HL-60 (cell line): ENCODE data around the gene SOX5.

Source experiments
- DNase-seq, 2 experiments: peaks; one replicate each; pipeline ENCODE4 v3.0.0-alpha.2; 2010 to 2020; ENCODE audit warnings: low read depth in 1 of 2, low spot score in 1 of 2
- H3K27ac ChIP-seq: fragments of 250-450 bp; sonication (Bioruptor Pico); replicated peaks from 2 replicates; pipeline ENCODE4 v1.5.1; 2020; ENCODE audit warnings: mild to moderate bottlenecking, moderate library complexity
- H3K27me3 ChIP-seq: fragments of 250-450 bp; sonication (Bioruptor Pico); 2 replicates; pipeline ENCODE4 v1.5.1; 2021; ENCODE audit warnings: mild to moderate bottlenecking, moderate library complexity; ENCODE audit not compliant: insufficient read depth, poor library complexity, severe bottlenecking
- H3K4me3 ChIP-seq: replicated peaks from 2 replicates; pipeline ENCODE4 v1.5.1; 2011; ENCODE audit warnings: mild to moderate bottlenecking, control low read depth, low read length; ENCODE audit not compliant: insufficient read depth
- CTCF ChIP-seq: IDR thresholded peaks from one replicate; pipeline ENCODE4 v1.5.1; 2011; ENCODE audit warnings: low read length, control low read depth, inconsistent platforms; ENCODE audit not compliant: insufficient read depth
- GABPA ChIP-seq: IDR thresholded peaks from 2 replicates; pipeline ENCODE4 v1.6.1; 2012; ENCODE audit warnings: low read depth
- POLR2AphosphoS5 ChIP-seq: IDR thresholded peaks from 2 replicates; pipeline ENCODE4 v1.6.1; 2012; ENCODE audit warnings: low read depth
- REST ChIP-seq: IDR thresholded peaks from 2 replicates; pipeline ENCODE4 v1.6.1; 2012; ENCODE audit warnings: low read depth; ENCODE audit not compliant: insufficient replicate concordance
- SPI1 ChIP-seq: IDR thresholded peaks from 2 replicates; pipeline ENCODE4 v1.6.1; 2012; ENCODE audit warnings: low read depth, mild to moderate bottlenecking, borderline replicate concordance

The SOX5 gene

GRCh38 chr12:23655112-23655511 lies 294.4 kb downstream of the SOX5 start:
- DNase-seq: no peak
- TF ChIP-seq REST (no peak), GABPA (no peak), SPI1 (no peak), POLR2AphosphoS5 (no peak), CTCF (no peak)
- no peak overlapping the region for H3K4me3 ChIP-seq

GRCh38 chr12:23648546-23648945 lies 300.9 kb downstream of the SOX5 start:
- TF ChIP-seq CTCF (no peak), POLR2AphosphoS5 (no peak), GABPA (no peak), REST (no peak), SPI1 (no peak)
- Histone ChIP-seq H3K4me3 (no peak overlapping the region), H3K27me3 (no peaks in the 10 kb centered on the region), H3K27ac (no peak overlapping the region)
- DNase-seq: no peak

More at GRCh38 chr12:23655112-23655511, 294.4 kb downstream of the SOX5 start:
- Histone ChIP-seq H3K27me3 (no peaks in the 10 kb centered on the region), H3K27ac (no peak overlapping the region)

GRCh38 chr12:23640754-23641153 lies 308.7 kb downstream of the SOX5 start:
- no peak for DNase-seq

More at GRCh38 chr12:23640754-23641153, 308.7 kb downstream of the SOX5 start:
- Histone ChIP-seq H3K27ac (no peak overlapping the region), H3K4me3 (no peak overlapping the region), H3K27me3 (no peaks in the 10 kb centered on the region)
- TF ChIP-seq REST (no peak), GABPA (no peak), SPI1 (no peak), POLR2AphosphoS5 (no peak), CTCF (no peak)
